ENCODE data around the gene PDCD2L.
"Not testable (repeated sequence)": the region's sequence is repeated elsewhere in the genome, so short reads cannot be mapped to it uniquely, and the experiment has no call there.

PDCD2L gene, protein sequence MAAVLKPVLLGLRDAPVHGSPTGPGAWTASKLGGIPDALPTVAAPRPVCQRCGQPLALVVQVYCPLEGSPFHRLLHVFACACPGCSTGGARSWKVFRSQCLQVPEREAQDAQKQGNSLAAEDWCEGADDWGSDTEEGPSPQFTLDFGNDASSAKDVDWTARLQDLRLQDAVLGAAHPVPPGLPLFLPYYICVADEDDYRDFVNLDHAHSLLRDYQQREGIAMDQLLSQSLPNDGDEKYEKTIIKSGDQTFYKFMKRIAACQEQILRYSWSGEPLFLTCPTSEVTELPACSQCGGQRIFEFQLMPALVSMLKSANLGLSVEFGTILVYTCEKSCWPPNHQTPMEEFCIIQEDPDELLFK

DNA sequence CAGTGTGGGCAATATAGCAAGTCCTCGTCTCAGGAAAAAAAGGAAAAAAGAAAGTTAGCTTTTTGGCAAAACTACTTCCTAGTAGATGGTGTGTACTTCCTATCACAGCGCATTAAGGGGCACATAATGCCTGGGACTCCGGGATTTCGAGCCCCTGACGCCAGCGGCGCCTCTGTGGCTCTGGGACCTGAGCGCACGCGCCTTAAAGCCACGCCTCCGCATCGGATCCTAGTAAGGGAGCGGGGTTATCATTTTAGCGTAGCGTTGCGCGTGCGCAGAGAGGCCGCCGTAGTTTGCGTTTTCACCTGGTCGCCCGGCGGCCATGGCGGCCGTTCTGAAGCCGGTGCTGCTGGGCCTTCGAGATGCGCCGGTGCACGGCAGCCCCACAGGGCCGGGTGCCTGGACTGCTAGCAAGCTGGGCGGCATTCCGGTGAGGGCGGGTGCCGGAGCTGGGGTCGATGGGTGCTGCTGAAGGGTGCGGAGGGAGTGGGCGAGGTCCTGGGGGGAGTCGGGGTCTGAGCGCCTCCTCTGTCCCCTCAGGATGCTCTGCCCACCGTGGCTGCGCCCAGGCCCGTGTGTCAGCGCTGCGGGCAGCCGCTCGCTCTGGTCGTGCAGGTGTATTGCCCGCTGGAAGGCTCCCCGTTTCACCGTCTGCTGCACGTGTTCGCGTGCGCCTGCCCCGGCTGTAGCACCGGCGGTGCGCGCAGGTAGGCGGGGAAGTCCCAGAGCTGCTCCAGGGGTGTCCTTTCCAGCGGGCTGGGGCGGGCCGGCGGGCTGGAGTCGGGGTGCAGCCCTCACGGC, at the start of gene PDCD2L:
PDCD2L (plus strand) TSS at position 291 of the 801 bp plus-strand sequence; CDS start at position 323, 32 bp downstream.
- DNase-seq (ENCODE audit: low read depth in 1 of 2, low spot score in 1 of 2), result peak; percentile 83 to 90

DNA sequence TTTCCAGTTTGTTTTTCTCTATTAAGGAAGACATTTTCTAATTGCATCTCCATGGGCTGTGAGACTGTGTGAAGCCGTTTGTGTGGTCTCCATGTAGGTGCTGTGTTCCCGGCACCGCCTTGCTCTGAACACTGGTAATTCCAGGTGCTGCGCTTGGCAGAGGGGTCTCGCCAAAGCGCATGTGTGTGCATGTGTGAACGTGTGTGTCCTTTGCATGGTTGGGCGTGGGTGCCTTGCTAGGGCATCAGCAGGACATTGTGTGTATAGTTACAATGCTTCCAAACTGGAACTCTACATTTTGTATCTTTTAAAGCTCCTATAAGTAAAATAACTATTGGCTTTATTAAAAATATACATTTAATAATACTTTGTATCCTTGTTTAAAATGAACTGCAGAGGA, 49.0 kb upstream of the PDCD2L start:
- DNase-seq (ENCODE audit: low read depth in 1 of 2, low spot score in 1 of 2), result no peak

DNA sequence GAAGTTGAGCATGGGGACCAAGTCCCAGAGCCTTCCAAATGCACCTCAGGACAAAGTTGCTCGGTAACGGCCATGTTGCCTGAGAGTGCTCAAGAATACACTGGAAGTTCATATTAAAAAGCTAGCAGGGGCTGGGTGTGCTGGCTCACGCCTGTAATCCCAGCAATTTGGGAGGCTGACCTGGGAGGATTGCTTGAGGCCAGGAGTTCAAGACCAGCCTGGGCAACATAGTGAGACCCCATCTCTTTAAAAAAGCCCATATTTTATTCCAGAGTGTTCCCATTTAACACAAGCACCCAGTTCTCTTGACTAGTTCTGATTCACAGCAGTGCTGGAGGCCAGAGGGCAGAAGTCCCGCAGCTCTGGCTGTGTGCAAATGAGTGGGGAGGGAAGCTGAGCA, 47.3 kb upstream of the PDCD2L start:
- no peak for DNase-seq (ENCODE audit: low read depth in 1 of 2, low spot score in 1 of 2)

DNA sequence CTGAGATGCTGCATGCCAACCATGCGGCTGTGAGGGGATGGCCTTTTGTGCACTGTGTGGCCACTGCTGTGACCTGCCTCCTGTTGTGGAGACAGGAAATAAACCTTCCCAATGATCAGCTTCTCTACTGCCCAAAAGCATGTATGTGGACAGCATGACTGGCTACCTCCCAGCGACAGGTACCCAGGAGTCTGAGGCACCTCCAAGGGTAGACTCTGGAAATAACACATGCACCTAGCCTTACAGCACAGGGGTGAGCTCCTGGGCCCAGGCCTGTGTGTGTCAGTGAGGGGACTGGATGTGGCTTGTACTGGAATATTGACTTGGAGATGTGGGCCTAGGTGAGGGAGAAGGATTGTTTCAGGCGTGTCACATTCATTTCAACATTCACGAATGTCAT, 46.8 kb upstream of the PDCD2L start:
- no peak for DNase-seq (ENCODE audit: low read depth in 1 of 2, low spot score in 1 of 2)

DNA sequence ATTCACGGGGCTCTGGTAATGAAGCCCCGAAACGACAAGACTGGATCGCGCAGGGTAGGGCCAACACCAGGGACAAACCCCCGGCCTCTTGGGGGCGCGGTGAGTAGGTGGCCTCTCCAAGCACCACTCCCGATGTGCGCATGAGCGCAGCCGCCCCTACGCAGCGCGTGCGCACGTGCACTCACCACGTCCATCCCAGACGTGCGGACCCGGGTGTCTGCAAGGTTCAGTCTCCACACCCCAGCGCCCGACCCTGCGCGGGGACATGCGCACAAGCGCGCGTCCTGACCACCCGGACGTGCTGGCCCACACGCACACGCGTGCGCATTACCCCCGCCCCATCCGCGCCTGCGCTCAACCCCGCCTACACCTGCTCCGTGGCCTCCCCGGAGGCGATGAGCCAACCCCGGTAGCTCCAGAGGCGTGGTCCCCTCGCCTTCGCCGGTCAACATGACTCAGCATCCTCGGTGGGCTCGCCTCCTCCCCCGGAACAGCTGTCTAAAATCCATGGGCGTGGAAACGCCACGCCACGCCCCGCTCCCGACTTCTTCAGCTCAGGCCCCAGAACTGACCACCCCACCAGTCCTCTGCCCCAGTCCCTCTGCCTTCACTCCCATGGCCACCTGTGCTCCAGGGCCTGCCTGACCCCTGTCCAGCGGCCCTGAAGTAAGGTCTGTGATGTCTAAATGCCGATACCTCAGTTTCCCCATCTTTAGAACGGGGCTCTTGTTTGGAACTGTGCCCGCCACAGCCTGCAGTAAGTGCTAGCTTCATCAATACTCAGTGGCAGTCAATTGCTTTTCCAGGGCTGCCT, 44.9 kb upstream of the PDCD2L start:
- peak; percentile 90 to 95 for DNase-seq (ENCODE audit: low read depth in 1 of 2, low spot score in 1 of 2)

DNA sequence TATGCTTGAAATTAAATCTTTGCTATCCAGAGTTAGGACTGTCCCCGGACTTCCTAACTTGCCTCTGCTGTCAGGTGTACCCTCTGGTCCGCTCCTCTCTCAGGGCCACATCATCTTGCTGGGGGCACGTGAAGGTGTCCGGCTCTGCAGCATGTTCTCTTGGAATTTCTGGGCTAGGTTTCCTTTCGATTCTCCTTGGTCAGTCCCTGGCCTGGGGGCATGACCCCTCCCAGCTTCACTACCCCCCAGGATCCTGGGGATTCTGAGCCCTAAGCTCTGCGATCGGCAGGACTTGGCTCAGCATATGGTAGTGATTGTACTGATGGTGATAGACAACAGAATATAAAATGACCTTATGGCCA, 44.3 kb upstream of the PDCD2L start:
- no peak for DNase-seq (ENCODE audit: low read depth in 1 of 2, low spot score in 1 of 2)

DNA sequence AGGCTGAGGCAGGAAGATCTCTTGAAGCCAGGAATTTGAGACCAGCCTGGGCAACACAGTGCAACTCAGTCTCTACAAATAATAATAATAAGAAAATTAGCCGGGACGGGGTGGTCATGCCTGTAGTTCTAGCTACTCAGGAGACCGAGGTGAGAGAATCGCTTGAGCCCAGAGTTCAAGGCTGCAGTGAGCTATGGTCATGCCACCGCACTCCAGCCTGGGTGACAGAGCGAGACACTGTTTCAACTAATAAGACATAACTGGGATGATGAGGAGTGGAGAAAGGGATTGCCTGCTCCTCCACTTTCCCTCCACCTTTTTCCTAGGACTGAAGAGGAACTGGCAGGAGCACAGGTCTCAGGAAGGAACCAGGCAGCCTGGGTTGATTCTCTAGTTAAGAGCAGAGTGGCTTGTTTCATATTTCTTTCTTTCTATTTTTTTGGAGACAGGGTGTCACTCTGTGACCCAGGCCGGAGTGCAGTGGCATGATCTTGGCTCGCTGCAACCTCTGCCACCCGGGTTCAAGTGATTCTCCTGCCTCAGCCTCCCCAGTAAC, 43.8 kb upstream of the PDCD2L start:
- no peak for DNase-seq (ENCODE audit: low read depth in 1 of 2, low spot score in 1 of 2)

DNA sequence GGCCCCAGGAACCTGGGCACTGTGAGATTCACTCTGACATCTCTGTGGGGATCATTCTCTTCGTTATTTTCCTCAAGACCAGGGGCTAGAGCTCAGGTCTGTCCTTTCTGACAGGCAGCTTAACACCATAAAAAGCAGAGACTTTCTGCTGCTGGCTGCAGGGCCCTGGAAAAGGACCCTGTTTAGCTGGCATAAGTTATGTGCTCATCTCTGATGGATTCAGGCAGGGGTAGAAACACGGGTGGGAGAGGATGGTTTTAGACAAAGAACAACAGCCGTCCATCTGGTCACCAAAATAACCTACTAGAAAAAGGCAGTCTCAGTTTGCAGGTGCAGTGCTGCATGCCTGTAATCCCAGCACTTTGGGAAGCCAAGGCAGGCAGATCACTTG, 41.5 kb upstream of the PDCD2L start:
- DNase-seq (ENCODE audit: low read depth in 1 of 2, low spot score in 1 of 2), result no peak

DNA sequence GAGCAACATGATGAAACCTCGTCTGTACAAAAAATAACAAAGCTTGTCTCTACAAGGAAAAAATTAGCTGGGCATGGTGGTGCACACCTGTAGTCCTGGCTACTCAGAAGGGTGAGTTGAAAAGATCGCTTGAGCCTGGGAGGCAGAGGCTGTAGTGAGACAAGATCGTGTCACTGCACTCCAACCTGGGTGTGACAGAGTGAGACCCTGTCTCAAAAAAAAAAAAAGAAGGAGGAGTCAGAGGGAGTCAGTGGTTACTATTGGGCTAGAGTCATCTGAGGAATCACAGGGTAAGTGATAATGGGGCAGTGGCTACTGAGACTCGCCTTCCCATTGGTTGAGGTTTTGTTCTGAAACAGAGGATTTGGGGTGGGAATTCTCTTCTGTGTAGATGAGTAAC, 41.1 kb upstream of the PDCD2L start:
- DNase-seq (ENCODE audit: low read depth in 1 of 2, low spot score in 1 of 2), result no peak

DNA sequence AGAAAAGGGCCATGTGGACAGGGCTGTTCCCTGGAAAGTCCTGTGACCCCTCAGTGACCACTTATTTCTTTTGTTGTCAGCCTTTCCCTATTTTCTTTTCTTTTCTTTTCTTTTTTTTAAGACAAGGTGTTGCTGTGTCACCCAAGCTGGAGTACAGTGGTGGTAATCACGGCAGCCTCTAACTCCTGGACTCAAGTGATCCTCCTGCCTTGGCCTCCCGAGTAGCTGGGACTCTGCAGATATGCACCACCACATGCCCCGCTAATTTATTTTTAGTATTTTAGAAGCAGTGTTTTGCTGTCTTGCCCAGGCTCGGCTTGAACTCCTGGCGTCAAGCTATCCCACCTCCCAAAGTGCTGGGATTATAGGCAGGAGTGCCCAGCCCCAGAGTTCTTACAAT, 40.3 kb upstream of the PDCD2L start:
- no peak for DNase-seq (ENCODE audit: low read depth in 1 of 2, low spot score in 1 of 2)

DNA sequence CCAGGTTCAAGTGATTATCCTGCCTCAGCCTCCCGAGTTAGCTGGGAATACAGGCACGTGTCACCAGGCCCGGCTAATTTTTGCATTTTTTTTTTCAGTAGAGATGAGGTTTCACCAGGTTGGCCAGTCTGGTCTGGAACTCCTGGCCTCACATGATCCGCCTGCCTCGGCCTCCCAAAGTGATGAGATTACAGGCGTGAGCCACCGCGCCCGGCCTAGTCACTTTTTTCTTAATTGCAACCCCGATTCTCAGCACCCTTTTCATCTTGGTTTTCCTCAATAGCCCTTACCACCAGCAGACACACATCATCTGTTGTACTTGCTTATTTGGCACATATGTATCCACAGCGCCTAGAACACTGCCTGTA, 39.8 kb upstream of the PDCD2L start:
- DNase-seq (ENCODE audit: low read depth in 1 of 2, low spot score in 1 of 2), result no peak

DNA sequence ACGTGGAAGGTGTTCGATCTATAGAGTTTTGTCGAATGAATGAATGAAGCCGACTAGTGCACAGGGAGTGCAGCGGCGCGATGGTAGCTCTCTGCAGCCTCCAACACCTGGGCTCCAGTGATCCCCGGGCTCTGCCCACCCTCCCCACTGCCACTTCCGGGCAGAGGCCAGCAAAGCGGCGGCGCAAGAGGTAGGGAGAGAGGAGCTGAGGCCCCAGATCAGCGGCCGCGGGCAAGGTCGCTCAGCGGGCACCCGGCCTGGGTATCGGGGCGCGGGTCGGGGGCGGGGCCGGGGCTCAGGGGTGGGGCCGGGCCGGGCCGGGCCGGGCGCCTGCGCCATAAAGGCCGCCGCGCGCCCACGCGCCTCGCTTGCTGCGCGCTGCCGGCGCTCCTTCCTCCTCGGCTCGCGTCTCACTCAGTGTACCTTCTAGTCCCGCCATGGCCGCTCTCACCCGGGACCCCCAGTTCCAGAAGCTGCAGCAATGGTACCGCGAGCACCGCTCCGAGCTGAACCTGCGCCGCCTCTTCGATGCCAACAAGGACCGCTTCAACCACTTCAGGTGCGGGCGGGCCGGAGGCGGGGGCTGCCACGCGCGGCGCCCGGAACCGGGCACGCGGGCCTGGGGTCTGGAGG, 39.3 kb upstream of the PDCD2L start, which contains the start of gene GPI:
GPI (plus strand) TSS at position 367 of the 633 bp plus-strand sequence; CDS start at position 438, 71 bp downstream.
- DNase-seq (ENCODE audit: low read depth in 1 of 2, low spot score in 1 of 2), result peak; percentile 40 to 71

DNA sequence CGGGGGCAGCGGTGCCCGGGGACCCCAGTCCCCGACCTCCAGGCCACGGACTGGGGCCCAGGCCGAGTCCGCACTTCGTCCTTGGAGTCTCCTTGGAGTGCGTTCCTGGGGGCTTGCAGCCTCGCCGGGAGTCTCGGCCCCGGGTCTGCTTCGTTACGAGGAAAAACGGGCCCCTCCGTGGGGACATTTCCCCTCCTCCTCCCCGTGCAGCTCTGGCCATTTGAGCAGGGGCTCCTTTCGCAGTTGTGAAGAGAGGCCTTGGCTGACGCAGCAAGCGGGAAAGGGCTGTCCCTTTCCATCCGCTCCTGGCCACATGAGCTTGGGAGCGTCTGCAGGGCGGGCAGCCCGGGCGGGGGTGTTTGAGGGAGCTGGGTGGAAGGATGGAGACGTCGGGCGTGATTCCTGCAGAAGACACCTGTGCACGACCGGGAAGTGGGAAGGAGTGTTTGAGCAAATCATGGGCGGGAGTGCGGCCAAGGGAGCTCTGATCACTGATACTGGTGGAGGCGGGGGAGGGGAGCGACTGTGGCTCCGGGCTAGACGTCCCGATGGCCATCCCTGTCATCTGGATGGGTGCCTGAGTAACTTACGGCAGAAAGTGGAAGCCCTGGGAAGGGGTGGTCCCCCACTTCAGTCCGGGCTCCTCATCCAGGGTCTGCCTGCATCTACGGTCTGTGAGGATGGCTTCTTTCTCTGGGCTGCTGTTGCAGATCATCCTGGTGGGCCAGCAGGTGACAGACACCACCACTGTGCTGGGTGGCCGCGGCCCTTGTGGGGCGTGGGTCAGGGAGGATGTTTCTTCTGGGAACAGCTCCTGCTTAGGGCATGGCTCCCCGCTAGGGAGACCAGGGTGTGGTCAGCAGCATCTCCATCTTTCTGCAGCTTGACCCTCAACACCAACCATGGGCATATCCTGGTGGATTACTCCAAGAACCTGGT, 38.5 kb upstream of the PDCD2L start:
- DNase-seq (ENCODE audit: low read depth in 1 of 2, low spot score in 1 of 2), result no peak

DNA sequence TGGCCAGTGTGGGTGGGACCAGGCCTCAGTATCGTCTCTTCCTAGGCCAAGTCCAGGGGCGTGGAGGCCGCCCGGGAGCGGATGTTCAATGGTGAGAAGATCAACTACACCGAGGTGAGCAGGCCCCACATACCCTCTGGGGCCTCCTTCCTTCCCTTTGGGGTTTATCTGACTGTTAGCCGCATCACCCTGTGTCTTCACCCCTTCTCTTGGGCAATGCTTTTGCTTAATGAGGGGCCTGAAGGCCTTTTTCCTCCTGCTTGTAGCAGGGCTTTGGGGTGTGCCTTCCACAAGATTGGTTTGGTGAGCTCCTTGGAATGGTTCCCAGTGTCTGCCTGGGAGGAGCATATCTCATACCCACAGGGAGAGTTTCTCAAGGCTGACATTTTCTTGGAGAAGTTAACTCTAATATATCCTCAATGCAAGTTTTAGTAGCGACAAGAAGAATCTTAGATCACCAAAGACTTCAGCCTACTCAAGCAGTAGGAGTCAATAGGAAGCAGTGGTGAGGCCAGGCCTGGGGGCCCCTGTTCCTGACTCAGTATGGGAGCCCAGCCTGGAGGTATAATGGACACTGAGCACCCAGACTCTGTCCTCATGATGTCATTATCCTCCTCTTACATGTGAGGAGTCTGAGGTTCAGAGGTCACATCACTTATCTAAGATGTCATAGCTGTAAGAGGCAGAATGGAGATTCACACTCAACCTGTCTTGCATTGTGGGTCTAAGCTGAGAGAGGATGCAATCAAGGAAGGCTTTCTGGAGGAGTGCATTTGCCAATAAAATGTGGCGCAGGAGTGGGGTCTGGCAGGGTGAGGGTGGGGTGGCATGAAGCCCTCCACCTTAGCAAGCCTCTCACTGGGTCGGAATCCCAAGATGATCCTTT, 37.2 kb upstream of the PDCD2L start:
- no peak for DNase-seq (ENCODE audit: low read depth in 1 of 2, low spot score in 1 of 2)

DNA sequence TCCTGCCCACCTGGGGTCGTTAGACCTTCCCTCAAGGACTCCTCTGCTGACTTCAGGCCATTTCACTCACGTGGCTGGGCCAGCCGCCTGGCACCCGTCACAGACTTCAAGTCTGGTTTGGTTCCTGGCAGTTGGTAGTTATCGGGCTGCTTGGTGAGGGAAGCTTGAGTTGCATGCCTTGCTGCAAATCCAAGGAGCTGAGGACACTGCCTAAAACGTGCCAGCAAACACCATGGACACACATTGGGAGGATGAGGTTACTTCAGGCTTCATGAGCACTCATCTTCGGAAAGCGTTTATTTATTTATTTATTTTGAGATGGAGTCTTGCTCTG, 36.6 kb upstream of the PDCD2L start:
- DNase-seq (ENCODE audit: low read depth in 1 of 2, low spot score in 1 of 2), result no peak

DNA sequence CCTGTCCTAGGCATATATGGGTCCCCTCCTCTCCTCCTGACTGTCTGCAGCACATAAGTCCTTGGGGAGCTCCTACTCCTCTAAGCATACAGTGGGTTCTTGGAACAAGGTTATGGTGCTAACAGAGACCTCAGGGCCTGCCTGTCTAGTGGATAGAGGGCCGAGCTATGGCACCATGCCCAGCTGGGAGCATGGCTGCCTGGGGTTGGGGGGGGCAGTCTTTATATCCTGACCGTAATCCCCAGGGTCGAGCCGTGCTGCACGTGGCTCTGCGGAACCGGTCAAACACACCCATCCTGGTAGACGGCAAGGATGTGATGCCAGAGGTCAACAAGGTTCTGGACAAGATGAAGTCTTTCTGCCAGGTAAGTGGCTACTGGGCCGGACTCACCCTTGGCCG, 35.9 kb upstream of the PDCD2L start:
- no peak for DNase-seq (ENCODE audit: low read depth in 1 of 2, low spot score in 1 of 2)

DNA sequence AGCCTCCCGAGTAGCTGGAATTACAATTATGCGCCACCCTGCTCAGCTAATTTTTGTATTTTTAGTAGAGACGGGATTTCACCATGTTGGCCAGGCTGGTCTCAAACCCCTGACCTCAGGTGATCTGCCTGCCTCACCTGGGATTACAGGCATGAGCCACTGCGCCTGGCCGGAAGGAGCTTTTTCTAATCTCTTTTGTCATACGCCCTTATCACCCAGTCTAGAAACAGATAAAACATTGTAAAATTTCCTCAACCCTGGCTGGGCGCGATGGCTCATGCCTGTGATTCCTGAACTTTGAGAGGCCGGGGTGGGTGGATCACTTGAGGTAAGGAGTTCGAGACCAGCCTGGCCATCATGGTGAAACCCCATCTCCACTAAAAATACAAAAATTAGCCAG, 35.0 kb upstream of the PDCD2L start:
- not testable (repeated sequence) for DNase-seq (ENCODE audit: low read depth in 1 of 2, low spot score in 1 of 2)

DNA sequence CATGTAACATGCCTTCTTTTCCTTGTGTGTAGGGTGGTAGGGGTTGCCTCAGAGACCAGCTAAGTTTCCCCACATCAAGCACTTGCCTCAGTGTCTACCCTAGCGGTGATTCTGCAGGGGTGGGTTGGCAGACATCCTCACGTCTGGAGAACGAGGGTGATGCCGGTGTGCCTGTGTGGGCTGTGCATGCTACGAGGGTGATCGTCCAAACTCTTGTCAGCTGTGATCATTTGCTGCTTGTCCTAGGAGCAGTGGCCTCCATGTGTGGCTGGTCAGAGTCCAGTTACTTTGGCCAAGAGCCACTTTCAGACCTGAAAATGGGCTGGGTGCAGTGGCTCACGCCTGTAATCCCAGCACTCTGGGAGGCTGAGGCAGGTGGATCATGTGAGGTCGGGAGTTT, 34.1 kb upstream of the PDCD2L start:
- no peak for DNase-seq (ENCODE audit: low read depth in 1 of 2, low spot score in 1 of 2)

DNA sequence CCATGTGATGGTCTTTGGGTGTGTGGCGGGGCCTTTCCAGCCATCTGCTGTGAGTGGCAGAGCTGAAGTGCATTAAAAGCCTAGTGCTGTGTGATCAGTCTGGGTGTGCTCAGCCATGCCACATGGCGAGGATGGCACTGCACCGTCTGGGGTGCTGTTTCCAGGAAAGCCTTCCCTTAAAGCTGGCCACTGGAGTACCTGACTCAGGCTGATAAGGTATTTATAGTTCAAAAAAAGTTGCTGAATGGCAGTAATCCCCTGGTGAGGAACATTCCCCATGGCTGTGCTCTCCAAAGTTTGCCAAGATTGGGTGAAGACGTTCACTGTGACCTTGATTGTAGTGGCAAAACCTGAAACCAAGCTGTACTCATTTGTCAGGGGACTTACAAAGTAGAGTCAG, 33.2 kb upstream of the PDCD2L start:
- DNase-seq (ENCODE audit: low read depth in 1 of 2, low spot score in 1 of 2), result no peak
